ENCODE measurements around the gene CMYA5. TPM values are rescaled to one million over a fixed set of nuclear protein-coding genes. Genes with fewer than 3 reads are reported as not detected.
A peak's percentile ranks its signal among the peaks of the same experiment; 100 is the strongest.

CMYA5 gene
- total RNA-seq, result 2.7 TPM
- long read RNA-seq, partial matches to known transcripts, result 0 of 2 reads
- long read RNA-seq, other reads (novel, unspliced or antisense), result 2 of 2 reads

- peaks cover 22% of the 10 kb centered on the region for H3K36me3 ChIP-seq
- DNase-seq, result peak; percentile 71
- H3K9me3 ChIP-seq, result no peaks in the 10 kb centered on the region
- intact Hi-C loops (cut with DNase I), result no loop called here
- no peaks in the 10 kb centered on the region for H3K27me3 ChIP-seq
- H3K27ac ChIP-seq, result peak within 1 kb of the TSS; percentile 24
- no peak for TF ChIP-seq CTCF (IDR thresholded peaks at IDR 0.05)
- peak; percentile 80 for ATAC-seq
- H3K4me1 ChIP-seq, result peaks cover 5% of the 10 kb centered on the region
- H3K4me3 ChIP-seq, result peak within 1 kb of the TSS; percentile 54
Observed at GRCh38 chr5:79689541-79690466, at the start of gene CMYA5. Gene CMYA5, plus strand, starts transcription at chr5:79689836. Its CDS starts 72 bp downstream, at chr5:79689908.

- H3K27ac ChIP-seq, result no peak overlapping the region
- ATAC-seq (no peak), DNase-seq (no peak)
- no peaks in the 10 kb centered on the region for H3K9me3 ChIP-seq
- intact Hi-C loops (cut with DNase I), result no loop called here
- H3K4me1 ChIP-seq, result no peaks in the 10 kb centered on the region
- peaks cover 71% of the 10 kb centered on the region for H3K36me3 ChIP-seq
- H3K4me3 ChIP-seq, result no peak overlapping the region
- H3K27me3 ChIP-seq, result no peaks in the 10 kb centered on the region
- TF ChIP-seq CTCF (IDR thresholded peaks at IDR 0.05), result no peak
Observed at GRCh38 chr5:79640571-79641055, 49.0 kb upstream of the CMYA5 start.

GRCh38 chr5:79641414-79641813, 48.2 kb upstream of the CMYA5 start:
- Histone ChIP-seq H3K4me1 (no peaks in the 10 kb centered on the region), H3K27me3 (no peaks in the 10 kb centered on the region), H3K36me3 (peaks cover 79% of the 10 kb centered on the region), H3K27ac (no peak overlapping the region), H3K9me3 (no peaks in the 10 kb centered on the region), H3K4me3 (no peak overlapping the region)
- intact Hi-C loops (cut with DNase I), result no loop called here
- ATAC-seq (no peak), DNase-seq (no peak)
- no peak for TF ChIP-seq CTCF (IDR thresholded peaks at IDR 0.05)

GRCh38 chr5:79642210-79642609, 47.4 kb upstream of the CMYA5 start:
- no peak overlapping the region for H3K4me3 ChIP-seq
- H3K27me3 ChIP-seq, result no peaks in the 10 kb centered on the region
- ATAC-seq (no peak), DNase-seq (no peak)
- intact Hi-C loops (cut with DNase I), result no loop called here
- no peak overlapping the region for H3K27ac ChIP-seq
- peaks cover 80% of the 10 kb centered on the region for H3K36me3 ChIP-seq
- H3K9me3 ChIP-seq, result no peaks in the 10 kb centered on the region
- TF ChIP-seq CTCF (IDR thresholded peaks at IDR 0.05), result no peak
- H3K4me1 ChIP-seq, result no peaks in the 10 kb centered on the region

- no peak overlapping the region for H3K27ac ChIP-seq
- DNase-seq, result no peak
- H3K27me3 ChIP-seq, result no peaks in the 10 kb centered on the region
- no peaks in the 10 kb centered on the region for H3K9me3 ChIP-seq
- intact Hi-C loops (cut with DNase I), result no loop called here
- H3K36me3 ChIP-seq, result peaks cover 48% of the 10 kb centered on the region
- no peak overlapping the region for H3K4me3 ChIP-seq
- no peak for TF ChIP-seq CTCF (IDR thresholded peaks at IDR 0.05)
- ATAC-seq, result no peak
- H3K4me1 ChIP-seq, result no peaks in the 10 kb centered on the region
Observed at GRCh38 chr5:79653843-79654242, 35.8 kb upstream of the CMYA5 start.

Data from upper lobe of right lung (tissue), 1 donor.